ENCODE results near the gene CYB561D1.

CYB561D1 gene

DNA sequence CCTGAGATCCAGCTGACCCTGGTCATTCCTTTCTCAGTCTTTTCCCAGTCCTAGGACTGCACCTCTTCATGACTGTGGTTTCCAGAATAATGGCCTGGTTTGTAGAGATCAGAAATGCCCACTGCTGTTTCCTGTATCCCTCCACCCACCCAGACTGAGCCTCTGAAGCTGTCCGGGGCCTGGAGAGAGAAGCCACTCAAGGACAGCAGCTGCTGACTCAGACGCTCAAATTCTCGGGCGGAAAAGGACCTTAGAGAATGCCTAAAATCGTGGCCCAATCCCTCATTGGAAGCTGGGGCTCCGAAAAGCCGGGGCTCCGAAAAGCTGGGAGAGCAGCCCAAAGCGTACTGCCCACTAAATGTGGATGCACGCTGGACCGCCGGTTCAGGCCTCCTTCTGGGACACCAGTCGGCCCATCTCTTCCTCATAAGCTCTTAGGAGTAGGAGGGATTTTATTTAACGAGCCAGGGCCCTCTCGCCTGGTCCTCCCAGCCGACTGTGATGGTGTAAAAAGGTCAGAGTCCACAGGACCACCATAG, 38.0 kb downstream of the CYB561D1 start:
- no peak for DNase-seq

DNA sequence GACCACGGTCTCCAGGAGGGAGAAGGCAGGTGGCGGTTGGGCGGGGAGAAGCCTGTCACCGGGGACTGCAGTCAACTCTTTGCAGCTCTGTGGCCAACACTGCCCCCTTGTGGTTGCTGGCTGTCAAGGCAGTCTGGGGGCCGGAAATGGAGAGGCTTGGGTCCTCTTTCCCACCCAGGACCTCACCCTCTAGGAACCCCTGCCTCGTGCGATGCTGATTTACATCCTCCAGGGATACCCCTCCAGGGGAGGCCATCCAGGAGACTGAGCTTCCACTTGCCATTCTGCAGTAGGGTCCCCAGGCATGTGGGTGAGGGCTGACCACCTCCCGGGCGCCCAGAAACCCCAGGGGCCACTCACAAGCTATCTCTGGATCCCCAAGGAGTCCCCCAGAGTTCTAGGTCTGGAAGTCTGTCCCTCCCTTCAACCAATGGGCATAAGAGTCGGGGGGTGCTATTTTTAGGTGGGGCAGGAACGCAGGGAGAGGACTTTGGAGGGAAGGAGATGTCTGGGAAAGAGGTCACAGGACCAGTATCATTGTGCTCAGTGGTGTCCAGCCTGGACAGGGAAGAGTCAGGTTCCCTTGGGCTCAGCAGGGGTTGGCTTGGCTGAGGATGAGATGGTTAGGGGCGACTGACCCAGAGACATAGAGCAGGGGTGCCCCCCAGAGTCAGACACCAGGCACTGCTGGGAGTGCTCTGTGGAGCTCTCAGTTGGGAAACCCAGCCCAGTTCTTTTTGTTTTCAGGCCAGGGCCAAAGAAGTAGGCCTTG, 38.7 kb downstream of the CYB561D1 start:
- peak; percentile 95 to 96 for DNase-seq

DNA sequence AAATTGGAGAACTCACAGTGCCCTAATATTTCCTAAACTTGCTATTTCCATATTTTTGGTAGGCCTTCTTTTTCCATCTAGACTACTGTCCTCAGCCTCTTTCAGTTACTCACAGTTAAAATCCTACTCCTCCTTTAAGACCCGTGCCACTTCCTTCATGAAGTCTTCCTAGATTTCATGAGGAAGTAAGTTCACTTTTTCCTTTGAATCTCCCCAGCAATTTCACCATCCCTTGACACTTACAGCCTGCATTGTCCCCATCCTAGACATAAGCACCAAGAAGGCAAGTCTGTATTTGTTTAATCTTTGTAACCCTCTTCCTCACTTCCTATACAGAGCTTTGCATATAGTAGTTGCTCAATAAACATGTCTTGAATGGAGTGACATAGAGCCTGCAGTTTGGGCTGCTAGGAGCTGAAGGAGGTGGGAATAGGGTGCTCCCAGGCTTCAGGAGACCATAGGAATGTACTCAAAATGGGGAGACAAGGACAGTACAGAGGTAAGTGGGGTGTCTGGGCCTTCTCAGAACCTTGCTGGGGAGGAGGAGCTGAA, 40.5 kb downstream of the CYB561D1 start:
- no peak for DNase-seq

DNA sequence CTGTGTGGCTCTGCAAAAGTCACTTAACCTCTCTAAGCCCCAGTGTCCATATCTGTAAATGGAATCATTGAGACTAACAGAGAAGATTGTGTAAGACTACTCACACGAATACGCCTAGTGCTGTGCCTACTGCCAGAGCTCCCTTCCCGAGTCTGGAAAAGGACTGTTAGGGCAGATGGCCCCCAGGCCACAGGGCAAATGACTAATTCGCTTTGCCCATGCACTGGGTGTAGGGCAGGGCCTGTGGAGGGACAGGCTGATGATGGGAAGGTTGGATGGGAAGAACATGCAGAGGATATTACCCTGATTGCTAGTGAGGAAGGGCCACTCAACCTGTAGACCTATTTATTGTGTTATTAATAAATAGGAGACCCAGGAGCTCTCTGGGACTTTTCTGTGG, 41.6 kb downstream of the CYB561D1 start:
- no peak for DNase-seq

DNA sequence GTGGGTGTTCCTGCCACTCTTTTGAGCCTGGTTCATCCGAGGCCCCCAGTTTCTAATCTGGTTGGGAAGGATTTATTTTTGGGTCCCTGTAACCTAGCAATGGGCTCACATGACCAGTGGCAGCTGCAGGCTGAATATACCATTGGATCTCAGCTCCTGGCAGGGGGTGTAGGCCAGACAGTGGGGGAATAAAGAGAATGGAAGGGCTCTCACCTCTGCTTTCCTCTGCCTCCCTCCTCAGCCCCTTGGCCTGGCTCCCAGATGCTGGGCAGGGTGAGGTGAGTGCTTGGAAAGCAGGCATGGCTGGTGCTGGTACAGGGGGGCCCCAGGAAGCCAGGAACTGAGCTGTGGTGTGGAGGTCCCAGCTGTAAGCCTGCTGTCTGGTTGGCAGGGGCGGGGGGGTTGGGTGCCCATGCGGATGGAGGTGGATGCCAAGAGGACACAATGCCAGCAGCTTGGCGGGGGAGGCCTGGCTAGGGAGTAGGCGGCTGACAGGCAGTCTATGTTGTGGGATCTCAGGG, 42.1 kb downstream of the CYB561D1 start:
- no peak for DNase-seq

DNA sequence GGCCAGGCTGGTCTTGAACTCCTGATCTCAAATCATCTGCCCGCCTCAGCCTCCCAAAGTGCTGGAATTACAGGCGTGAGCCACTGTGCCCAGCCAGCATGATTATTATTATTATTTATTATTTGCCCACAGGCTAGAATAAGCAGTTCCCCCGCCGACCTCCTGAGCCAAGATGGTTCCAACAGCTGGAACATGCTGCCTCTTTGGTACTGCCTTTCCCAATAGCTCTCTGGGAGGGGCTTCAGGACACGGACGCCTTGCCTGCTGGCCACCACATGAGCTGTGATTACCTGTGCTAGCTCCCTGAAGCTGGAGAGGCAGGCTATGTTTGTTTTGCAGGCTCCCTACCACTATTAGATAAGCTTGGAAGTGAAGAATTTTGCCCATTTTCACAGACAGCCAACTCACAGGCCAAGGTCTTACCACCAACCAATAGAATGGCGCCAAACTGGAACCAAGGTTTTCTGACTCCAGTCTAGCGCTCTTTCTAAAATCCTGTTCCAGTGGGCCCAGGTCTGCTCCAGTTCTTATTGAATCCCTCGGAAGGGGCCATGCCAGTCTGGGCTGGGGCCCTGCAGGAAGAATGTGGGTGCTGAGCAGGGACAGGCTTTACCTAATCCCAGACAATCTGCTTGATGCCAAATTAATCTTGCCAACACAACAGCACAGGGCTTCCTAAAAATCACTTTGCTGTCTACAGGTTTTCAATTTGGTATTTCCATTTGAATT, 43.7 kb downstream of the CYB561D1 start:
- DNase-seq = no peak

DNA sequence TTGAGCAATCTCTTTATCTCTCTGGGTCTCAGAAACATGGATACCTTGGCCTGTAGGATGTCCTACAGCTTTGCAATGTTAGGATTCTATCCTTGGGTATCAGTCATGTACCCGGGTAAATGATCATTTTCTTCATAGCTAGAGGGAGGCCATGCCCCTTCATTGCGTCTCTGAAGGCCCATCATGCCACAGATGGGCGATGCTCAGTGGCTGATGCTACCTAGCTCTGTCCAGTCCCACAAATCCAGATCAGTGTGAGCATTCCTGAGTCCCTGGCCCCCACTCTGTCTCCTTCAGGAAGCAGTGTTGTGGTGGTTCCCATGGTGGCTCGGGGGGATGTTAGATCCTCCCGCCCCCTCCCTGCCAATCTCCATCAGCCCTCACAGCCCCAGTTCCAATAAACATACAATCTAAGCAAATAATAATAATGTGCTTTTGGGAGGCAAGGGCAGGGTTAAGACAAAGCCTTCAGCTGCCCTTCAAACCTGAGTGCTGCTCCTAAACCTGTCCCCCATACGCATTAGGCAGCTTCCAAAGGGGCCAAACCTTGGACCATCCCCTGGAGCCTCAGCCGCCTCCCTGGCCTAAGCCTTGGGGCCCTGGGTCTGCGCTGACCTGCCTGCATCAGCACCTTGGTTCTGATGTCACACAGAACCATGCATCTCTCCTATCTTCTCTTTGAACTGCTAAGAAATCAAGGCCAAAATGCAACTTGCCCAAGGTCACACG, 45.1 kb downstream of the CYB561D1 start:
- no peak for DNase-seq

DNA sequence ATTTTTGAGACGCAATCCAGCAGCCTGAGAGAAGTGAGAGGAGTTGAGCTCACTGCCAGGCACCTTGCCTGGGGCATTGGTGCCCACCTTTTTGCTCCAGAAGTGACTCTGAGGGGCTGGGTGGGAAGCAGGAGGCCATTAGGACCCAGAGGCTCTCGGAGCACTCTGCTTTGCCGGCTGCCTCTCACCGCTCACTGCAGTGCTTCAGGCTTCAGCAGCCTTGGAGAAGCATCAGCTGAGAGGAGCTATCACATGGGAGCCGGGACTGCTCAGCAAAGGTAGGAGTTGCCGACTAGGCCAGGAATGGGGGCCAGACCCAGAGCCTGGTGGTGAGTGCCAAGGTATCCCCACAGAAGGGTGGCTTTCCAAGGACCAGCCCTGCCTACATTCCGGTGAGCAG, 45.8 kb downstream of the CYB561D1 start, which contains the start of gene GPR61:
Gene GPR61, plus strand, starts transcription at position 197 of the 400 bp plus-strand sequence. CDS start 3,151 bp downstream, outside the sequence.
- DNase-seq = no peak

DNA sequence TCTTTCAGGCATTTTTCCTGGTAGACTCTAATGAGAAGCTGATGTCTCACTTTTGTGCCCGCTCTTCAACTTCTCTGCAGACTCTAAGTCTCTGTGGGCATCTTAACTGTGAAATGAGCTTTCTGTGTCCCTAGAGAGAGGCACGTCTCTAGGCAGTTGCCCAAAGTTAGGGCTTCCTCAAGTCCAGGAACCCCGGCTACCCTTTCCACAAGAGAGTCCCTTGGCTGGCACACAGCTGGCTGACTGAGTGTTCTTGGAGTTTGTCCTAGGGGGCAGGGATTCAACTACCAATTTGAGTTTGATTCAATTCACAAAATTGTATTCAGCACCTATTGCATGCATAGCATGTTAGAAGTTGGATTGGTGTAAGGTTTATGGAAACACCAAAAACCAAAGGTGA, 47.2 kb downstream of the CYB561D1 start:
- DNase-seq = no peak

DNA sequence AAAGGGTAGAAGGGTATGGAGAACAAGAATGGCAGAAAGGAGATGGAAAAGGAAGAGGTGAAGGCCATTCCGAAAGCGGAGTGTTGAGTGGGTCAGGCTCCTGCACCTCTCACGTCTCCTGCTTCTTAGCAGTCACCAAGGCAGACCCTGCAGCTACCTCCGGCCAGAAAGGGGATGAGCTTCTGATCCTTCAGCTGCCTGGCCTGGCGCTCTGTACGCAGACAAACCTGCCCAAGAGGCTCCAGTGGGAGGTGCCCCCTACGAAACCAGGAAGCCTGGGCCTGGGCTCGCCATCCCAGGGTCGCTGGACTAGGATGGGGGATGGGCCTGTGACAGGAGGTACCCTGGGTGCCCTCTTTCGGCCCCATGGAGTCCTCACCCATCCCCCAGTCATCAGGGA, 48.8 kb downstream of the CYB561D1 start:
- DNase-seq = no peak

DNA sequence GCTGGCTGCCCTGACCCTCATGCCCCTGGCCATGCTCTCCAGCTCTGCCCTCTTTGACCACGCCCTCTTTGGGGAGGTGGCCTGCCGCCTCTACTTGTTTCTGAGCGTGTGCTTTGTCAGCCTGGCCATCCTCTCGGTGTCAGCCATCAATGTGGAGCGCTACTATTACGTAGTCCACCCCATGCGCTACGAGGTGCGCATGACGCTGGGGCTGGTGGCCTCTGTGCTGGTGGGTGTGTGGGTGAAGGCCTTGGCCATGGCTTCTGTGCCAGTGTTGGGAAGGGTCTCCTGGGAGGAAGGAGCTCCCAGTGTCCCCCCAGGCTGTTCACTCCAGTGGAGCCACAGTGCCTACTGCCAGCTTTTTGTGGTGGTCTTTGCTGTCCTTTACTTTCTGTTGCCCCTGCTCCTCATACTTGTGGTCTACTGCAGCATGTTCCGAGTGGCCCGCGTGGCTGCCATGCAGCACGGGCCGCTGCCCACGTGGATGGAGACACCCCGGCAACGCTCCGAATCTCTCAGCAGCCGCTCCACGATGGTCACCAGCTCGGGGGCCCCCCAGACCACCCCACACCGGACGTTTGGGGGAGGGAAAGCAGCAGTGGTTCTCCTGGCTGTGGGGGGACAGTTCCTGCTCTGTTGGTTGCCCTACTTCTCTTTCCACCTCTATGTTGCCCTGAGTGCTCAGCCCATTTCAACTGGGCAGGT, 49.5 kb downstream of the CYB561D1 start:
- DNase-seq = no peak

DNA sequence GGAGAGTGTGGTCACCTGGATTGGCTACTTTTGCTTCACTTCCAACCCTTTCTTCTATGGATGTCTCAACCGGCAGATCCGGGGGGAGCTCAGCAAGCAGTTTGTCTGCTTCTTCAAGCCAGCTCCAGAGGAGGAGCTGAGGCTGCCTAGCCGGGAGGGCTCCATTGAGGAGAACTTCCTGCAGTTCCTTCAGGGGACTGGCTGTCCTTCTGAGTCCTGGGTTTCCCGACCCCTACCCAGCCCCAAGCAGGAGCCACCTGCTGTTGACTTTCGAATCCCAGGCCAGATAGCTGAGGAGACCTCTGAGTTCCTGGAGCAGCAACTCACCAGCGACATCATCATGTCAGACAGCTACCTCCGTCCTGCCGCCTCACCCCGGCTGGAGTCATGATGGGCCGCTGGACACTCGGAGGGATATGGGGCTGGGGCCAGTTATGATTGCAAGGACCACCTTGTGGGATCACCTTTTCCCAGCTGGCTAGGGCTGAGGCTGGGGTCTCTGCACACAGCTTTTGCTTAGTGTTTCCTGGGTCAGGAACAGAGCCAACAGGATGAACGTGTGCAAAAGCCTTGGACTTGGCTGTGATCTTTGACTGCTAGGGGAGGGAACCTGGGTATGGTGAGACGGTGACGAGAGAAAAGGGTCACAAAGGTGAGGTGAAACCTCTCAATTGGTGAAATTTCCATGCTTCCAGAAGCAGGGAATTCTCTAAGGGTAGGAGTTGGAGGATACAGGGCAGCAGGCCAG, 50.3 kb downstream of the CYB561D1 start:
- DNase-seq = no peak

DNA sequence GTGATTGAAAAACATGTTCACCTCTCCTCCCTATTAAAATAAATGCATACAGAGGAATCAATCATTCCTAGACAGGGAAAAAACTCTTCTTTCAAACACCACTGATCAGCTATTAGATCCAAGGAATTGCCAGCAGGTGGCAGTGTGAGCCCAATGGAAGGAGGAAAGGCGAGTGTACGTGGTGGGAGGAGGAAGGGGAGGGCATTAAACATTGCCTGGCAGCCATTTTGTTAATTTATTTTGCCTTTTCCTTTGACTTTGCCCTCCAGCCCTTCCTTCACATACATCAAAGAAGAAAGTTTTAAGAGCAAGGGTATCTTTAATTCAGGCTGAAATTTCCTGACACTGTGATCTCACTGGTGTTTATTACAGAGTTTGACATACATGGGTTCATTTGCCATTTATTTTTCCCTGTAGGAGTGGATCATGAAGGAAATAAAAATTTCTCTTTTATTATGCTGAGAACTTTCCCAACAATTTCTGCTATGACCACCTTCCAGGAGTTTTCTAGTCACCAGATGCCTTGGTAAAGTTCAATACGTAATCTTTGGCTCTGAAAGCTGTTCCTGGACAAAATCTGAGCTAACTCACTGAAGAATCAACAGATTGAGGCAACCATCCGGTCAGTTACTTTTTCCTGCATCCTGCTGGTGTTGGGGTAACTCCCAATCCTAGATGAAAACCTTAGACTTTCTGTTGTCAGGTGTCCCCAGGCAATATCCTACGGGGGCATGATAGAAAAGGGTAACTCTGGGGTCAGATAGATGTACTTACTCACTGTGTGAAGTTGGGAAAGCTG, 52.6 kb downstream of the CYB561D1 start:
- DNase-seq = peak; percentile 93 to 94

DNA sequence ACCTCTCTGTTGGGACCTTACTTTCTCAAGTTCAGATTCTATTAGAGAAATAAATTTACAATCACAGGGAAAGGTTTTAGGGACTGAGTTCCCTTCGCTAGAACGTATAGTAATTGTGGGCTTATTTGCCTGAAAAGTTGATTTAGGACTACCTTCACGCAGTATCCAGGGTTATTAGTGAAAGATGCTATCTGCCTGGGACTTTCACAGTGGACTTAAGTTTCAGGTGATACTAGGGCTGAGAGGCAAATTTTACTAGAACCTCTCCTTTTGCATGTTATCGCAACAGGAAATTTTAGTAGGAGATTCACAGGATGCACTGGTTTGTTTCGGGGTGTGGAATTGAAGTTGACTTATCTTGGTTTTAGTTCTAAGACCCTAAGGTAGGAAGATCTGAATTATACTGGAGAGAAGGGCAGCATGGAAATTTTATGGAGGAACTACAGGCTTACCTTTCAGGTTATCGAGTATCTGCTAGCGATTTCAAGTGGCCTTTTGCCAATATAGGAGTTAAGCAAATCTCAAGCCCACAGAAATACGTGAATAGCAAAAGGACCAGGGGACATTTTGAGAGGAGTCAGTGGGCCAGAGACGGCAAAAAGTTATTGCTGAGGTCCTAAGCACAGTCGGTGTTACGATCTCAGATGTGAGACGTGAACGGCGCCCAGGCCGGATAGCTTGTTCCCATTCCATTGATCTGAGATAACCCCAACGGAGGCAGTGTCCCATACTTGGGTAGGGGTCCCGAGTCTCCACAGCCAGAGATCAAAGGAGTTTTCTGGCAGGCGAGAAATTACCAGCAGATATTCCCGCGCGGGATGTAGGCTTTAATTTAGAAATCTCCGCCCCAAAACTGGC, 53.8 kb downstream of the CYB561D1 start:
- DNase-seq = peak; percentile 31 to 37

DNA sequence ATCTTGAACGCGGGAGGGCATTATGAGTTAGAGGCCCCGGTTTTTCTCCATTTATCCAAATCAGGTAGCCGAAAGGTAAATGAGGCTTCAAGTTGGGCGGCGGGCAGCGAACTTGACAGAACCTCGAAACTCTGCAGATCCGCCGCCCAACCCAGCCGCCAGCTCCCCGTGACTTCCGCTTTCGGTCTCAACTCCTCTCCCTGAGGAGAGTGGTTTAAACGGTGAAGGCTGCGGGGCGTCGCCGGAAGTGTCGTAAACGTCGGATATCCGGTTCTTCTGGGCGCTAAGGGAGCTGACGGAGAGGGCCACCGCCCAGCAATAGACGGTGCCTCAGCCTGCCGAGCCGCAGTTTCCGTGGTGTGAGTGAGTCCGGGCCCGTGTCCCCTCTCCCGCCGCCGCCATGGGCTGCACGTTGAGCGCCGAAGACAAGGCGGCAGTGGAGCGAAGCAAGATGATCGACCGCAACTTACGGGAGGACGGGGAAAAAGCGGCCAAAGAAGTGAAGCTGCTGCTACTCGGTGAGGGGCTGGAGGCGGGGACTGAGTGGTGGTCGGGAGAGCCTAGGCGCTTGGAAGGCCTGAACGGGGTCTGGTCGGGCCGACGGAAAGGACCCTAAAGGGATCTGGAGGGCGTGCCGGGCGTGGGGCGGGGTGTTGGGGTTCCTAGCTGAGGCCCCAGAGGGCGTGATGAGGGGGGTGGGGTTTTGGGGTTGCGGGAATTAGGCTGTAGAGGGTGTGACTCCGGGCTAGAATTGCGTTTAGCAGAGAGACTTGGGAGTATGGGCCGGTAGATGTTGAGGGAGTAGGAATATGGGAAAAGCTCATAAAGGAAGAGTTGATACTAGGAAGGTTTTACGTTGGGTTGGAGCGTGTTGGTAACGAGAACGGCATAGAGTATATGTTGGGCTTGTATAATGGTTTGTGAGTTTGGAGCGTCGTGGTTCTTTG, 54.7 kb downstream of the CYB561D1 start, which contains the start of gene GNAI3:
Gene GNAI3, plus strand, starts transcription at position 295 of the 947 bp plus-strand sequence. Its CDS starts 106 bp downstream, at position 401.
- DNase-seq = peak; percentile 95 to 97

Measured in activated CD4-positive, alpha-beta T cell treated with anti-CD3 and anti-CD28 coated beads, Interleukin-2, amount 50 U/mL, for 48 hours (primary cell).